IMR-90 (cell line): ENCODE measurements around the gene AUTS2.

Source experiments
- CTCF ChIP-seq: conservative IDR thresholded peaks from 2 replicates; pipeline ENCODE4 v1.5.1; 2012; ENCODE audit warnings: mild to moderate bottlenecking, low read depth, low read length, improper control_type of control experiment
- FOS ChIP-seq: fragments of 150-350 bp; IDR thresholded peaks from 2 replicates; pipeline ENCODE4 v1.6.1; 2016; ENCODE audit warnings: low read depth, low read length
- MXI1 ChIP-seq: IDR thresholded peaks from 2 replicates; pipeline ENCODE4 v1.6.1; 2012; ENCODE audit warnings: low read depth, mild to moderate bottlenecking, low read length, moderate library complexity, borderline replicate concordance
- NFE2L2 ChIP-seq: fragments of 150-350 bp; IDR thresholded peaks from 2 replicates; pipeline ENCODE4 v1.6.1; 2016; ENCODE audit warnings: low read depth, mild to moderate bottlenecking, low read length
- POLR2A ChIP-seq: IDR thresholded peaks from 2 replicates; pipeline ENCODE4 v1.6.1; 2012; ENCODE audit warnings: mild to moderate bottlenecking, low read depth, low read length
- SMC3 ChIP-seq: fragments of 150-350 bp; IDR thresholded peaks from 2 replicates; pipeline ENCODE4 v1.6.1; 2016; ENCODE audit warnings: low read depth, mild to moderate bottlenecking, antibody characterized with exemption, low read length, moderate library complexity

- no peak for TF ChIP-seq CTCF
- no peak for TF ChIP-seq POLR2A
- TF ChIP-seq SMC3 = no peak
- no peak for TF ChIP-seq NFE2L2
- no peak for TF ChIP-seq FOS
- TF ChIP-seq MXI1 = no peak
Measured at GRCh38 chr7:70502117-70502863, 904.0 kb downstream of the AUTS2 start.
